ENCODE results near the gene DOCK3. TPM values are rescaled to one million over a fixed set of nuclear protein-coding genes. Genes with fewer than 3 reads are reported as not detected.
"Not testable (repeated sequence)": the region's sequence is repeated elsewhere in the genome, so short reads cannot be mapped to it uniquely, and the experiment has no call there.

Gene DOCK3
- polyA plus RNA-seq, 2 of the 4 experiments (the other 2 are of a cell fraction) = 0.40 to 0.46 TPM

GRCh38 chr3:50786631-50787030, 111.9 kb downstream of the DOCK3 start:
- H3K27ac ChIP-seq = no peak overlapping the region
- no peak overlapping the region for H3K4me3 ChIP-seq
- H3K4me1 ChIP-seq = no peaks in the 10 kb centered on the region
- TF ChIP-seq ZC3H11A (IDR thresholded peaks at IDR 0.05) = no peak
- TF ChIP-seq POLR2A (IDR thresholded peaks at IDR 0.05; ENCODE audit: low read length) = no peak
- no peak for TF ChIP-seq SREBF2 (IDR thresholded peaks at IDR 0.05)
- no peak for TF ChIP-seq CHD2 (IDR thresholded peaks at IDR 0.05; ENCODE audit: low read length, partially characterized antibody)
- TF ChIP-seq EHF (CRISPR knock-in tag; IDR thresholded peaks at IDR 0.05) = no peak
- ChIA-PET CTCF (no interaction called here), POLR2A (no interaction called here)
- DNase-seq (ENCODE audit: low read depth in 1 of 2, low spot score in 1 of 2) (no peak), ATAC-seq (no peak), FAIRE-seq (no peak)
- WGBS (ENCODE audit: missing lambda C conversion rate) = 24% methylated on average over 5 of the region's 5 CpGs
- no peaks in the 10 kb centered on the region; the same call in 2 of the 3 replicates for H3K9me3 ChIP-seq
- H3K4me2 ChIP-seq = no peak overlapping the region

DNA sequence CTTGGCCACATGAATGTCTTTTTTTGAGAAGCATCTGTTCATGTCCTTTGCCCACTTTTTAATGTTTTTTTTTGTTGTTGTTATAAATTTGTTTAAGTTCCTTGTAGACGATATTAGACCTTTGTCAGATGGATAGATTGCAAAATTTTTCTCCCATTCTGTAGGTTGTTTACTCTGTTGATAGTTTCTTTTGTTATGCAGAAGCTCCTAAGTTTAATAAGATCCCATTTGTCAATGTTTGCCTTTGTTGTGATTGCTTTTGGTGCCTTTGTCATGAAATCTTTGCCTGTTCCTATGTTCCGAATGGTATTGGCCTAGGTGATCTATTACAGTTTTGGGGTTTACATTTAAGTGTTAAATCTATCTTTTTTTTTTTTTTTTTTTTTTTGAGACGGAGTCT, 116.2 kb downstream of the DOCK3 start:
- POLR2A ChIA-PET; H3K4me2 ChIP-seq; H3K4me1 ChIP-seq; H3K27ac ChIP-seq; CTCF ChIA-PET; H3K9me3 ChIP-seq; ATAC-seq; FAIRE-seq; H3K4me3 ChIP-seq; DNase-seq (ENCODE audit: low read depth in 1 of 2, low spot score in 1 of 2): not testable (repeated sequence)
- 74% methylated on average over 3 of the region's 3 CpGs for WGBS (ENCODE audit: missing lambda C conversion rate)

DNA sequence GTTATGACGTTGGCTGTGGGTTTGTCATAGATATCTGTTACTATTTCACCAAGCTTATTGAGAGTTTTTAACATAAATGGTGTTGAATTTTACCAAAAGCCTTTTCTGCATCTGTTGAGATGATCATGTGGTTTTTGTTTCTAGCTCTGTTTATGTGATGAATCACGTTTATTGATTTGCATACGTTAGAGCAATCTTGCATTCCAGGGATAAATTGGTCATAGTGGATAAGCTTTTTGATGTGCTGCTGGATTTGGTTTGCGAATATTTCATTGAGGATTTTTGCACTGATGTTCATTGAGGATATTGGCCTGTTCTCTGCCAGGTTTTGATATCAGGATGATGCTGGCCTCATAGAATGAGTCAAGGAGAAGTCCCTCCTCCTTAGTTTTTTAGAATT, 117.8 kb downstream of the DOCK3 start:
- Histone ChIP-seq H3K27ac (no peak overlapping the region), H3K4me2 (no peak overlapping the region), H3K9me3 (no peaks in the 10 kb centered on the region), H3K4me1 (no peaks in the 10 kb centered on the region), H3K4me3 (no peak overlapping the region)
- FAIRE-seq (no peak), DNase-seq (ENCODE audit: low read depth in 1 of 2, low spot score in 1 of 2) (no peak), ATAC-seq (no peak)
- CTCF ChIA-PET = interaction anchor here (0.6 kb wide), 1 partner anchor 1427 kb away, joined by 3 read pairs; no protein-coding TSS in a partner anchor
- 24% methylated on average over 4 of the region's 4 CpGs for WGBS (ENCODE audit: missing lambda C conversion rate)
- POLR2A ChIA-PET = no interaction called here
- TF ChIP-seq, protein P1, sequence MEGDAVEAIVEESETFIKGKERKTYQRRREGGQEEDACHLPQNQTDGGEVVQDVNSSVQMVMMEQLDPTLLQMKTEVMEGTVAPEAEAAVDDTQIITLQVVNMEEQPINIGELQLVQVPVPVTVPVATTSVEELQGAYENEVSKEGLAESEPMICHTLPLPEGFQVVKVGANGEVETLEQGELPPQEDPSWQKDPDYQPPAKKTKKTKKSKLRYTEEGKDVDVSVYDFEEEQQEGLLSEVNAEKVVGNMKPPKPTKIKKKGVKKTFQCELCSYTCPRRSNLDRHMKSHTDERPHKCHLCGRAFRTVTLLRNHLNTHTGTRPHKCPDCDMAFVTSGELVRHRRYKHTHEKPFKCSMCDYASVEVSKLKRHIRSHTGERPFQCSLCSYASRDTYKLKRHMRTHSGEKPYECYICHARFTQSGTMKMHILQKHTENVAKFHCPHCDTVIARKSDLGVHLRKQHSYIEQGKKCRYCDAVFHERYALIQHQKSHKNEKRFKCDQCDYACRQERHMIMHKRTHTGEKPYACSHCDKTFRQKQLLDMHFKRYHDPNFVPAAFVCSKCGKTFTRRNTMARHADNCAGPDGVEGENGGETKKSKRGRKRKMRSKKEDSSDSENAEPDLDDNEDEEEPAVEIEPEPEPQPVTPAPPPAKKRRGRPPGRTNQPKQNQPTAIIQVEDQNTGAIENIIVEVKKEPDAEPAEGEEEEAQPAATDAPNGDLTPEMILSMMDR (IDR thresholded peaks at IDR 0.05) = no peak
- TF ChIP-seq CBX8 (IDR thresholded peaks at IDR 0.05) (no peak), EP300 (IDR thresholded peaks at IDR 0.05) (no peak), HOXB13 (CRISPR knock-in tag; IDR thresholded peaks at IDR 0.05; ENCODE audit: low read depth) (no peak), MAX (IDR thresholded peaks at IDR 0.05) (no peak)

DNA sequence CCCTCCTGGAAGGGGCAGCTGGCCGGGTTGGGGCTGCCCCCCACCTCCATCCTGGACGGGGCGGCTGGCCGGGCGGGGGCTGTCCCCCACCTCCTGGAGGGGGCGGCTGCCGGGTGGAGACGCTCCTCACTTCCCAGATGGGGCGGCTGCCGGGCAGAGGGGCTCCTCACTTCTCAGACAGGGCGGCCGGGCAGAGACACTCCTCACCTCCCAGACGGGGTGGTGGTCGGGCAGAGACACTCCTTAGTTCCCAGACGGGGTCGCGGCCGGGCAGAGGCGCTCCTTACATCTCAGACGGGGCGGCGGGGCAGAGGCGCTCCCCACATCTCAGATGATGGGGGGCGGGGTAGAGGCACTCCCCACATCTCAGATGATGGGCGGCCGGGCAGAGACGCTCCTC, 129.1 kb downstream of the DOCK3 start:
- FAIRE-seq; H3K4me1 ChIP-seq; POLR2A ChIA-PET; H3K4me2 ChIP-seq; H3K27ac ChIP-seq; CTCF ChIA-PET; H3K9me3 ChIP-seq; DNase-seq (ENCODE audit: low read depth in 1 of 2, low spot score in 1 of 2); ATAC-seq; H3K4me3 ChIP-seq: not testable (repeated sequence)
- no CpG with 5 or more reads among the region's 27 CpGs for WGBS (ENCODE audit: missing lambda C conversion rate)

DNA sequence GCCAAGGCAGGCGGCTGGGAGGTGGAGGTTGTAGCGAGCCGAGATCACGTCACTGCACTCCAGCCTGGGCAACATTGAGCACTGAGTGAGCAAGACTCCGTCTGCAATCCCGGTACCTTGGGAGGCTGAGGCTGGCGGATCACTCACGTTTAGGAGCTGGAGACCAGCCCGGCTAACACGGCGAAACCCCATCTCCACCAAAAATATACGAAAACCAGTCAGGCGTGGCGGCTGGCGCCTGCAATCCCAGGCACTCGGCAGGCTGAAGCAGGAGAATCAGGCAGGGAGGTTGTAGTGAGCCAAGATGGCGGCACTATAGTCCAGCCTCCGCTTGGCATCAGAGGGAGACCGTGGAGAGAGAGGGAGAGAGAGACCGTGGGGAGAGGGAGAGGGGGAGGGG, 129.6 kb downstream of the DOCK3 start:
- DNase-seq (ENCODE audit: low read depth in 1 of 2, low spot score in 1 of 2); H3K9me3 ChIP-seq; FAIRE-seq; CTCF ChIA-PET; ATAC-seq; H3K4me2 ChIP-seq; H3K27ac ChIP-seq; H3K4me3 ChIP-seq; POLR2A ChIA-PET; H3K4me1 ChIP-seq: not testable (repeated sequence)
- 75% methylated on average over 13 of the region's 20 CpGs for WGBS (ENCODE audit: missing lambda C conversion rate)

- POLR2A ChIA-PET = no interaction called here
- no peak overlapping the region for H3K4me3 ChIP-seq
- 6% methylated on average over 3 of the region's 3 CpGs for WGBS (ENCODE audit: missing lambda C conversion rate)
- no peak for TF ChIP-seq POLR2A (IDR thresholded peaks at IDR 0.05; ENCODE audit: low read length)
- TF ChIP-seq MAX (IDR thresholded peaks at IDR 0.05) = no peak
- TF ChIP-seq MAZ (IDR thresholded peaks at IDR 0.05; ENCODE audit: borderline replicate concordance, low read depth, low read length) = no peak
- TF ChIP-seq HEYL (CRISPR knock-in tag; IDR thresholded peaks at IDR 0.05) = no peak
- no peak for TF ChIP-seq ZC3H11A (IDR thresholded peaks at IDR 0.05)
- TF ChIP-seq RFX5 (IDR thresholded peaks at IDR 0.05) = no peak
- TF ChIP-seq JUNB (IDR thresholded peaks at IDR 0.05) = no peak
- TF ChIP-seq RARB (CRISPR knock-in tag; IDR thresholded peaks at IDR 0.05) = no peak
- TF ChIP-seq, protein P2, sequence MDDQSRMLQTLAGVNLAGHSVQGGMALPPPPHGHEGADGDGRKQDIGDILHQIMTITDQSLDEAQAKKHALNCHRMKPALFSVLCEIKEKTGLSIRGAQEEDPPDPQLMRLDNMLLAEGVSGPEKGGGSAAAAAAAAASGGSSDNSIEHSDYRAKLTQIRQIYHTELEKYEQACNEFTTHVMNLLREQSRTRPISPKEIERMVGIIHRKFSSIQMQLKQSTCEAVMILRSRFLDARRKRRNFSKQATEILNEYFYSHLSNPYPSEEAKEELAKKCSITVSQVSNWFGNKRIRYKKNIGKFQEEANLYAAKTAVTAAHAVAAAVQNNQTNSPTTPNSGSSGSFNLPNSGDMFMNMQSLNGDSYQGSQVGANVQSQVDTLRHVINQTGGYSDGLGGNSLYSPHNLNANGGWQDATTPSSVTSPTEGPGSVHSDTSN (IDR thresholded peaks at IDR 0.05) = no peak
- TF ChIP-seq MYC (IDR thresholded peaks at IDR 0.05; ENCODE audit: borderline replicate concordance, low read length) = no peak
- TF ChIP-seq SMC3 (IDR thresholded peaks at IDR 0.05) = no peak
- TF ChIP-seq, protein P1 (IDR thresholded peaks at IDR 0.05) = no peak
Observed at GRCh38 chr3:50805321-50805720, 130.6 kb downstream of the DOCK3 start.

More at GRCh38 chr3:50805321-50805720, 130.6 kb downstream of the DOCK3 start:
- no peaks in the 10 kb centered on the region for H3K4me1 ChIP-seq
- ATAC-seq = no peak
- no peak overlapping the region for H3K27ac ChIP-seq
- CTCF ChIA-PET = interaction anchor here (1.1 kb wide), 1 partner anchor 295 kb away, joined by 3 read pairs; no protein-coding TSS in a partner anchor
- no peaks in the 10 kb centered on the region; the same call in 2 of the 3 replicates for H3K9me3 ChIP-seq
- DNase-seq (ENCODE audit: low read depth in 1 of 2, low spot score in 1 of 2) = no peak
- H3K4me2 ChIP-seq = no peak overlapping the region
- FAIRE-seq = no peak

Data from A549 (cell line).